Embryonic facial prominence (tissue), 1 donor: ENCODE measurements around the gene ATG13.
"Not testable (repeated sequence)": the region's sequence is repeated elsewhere in the genome, so short reads cannot be mapped to it uniquely, and the experiment has no call there.

Source experiments
- DNase-seq: peaks from one replicate; pipeline ENCODE4 v3.0.0-alpha.2; 2016; ENCODE audit errors: extremely low spot score

Gene ATG13

DNA sequence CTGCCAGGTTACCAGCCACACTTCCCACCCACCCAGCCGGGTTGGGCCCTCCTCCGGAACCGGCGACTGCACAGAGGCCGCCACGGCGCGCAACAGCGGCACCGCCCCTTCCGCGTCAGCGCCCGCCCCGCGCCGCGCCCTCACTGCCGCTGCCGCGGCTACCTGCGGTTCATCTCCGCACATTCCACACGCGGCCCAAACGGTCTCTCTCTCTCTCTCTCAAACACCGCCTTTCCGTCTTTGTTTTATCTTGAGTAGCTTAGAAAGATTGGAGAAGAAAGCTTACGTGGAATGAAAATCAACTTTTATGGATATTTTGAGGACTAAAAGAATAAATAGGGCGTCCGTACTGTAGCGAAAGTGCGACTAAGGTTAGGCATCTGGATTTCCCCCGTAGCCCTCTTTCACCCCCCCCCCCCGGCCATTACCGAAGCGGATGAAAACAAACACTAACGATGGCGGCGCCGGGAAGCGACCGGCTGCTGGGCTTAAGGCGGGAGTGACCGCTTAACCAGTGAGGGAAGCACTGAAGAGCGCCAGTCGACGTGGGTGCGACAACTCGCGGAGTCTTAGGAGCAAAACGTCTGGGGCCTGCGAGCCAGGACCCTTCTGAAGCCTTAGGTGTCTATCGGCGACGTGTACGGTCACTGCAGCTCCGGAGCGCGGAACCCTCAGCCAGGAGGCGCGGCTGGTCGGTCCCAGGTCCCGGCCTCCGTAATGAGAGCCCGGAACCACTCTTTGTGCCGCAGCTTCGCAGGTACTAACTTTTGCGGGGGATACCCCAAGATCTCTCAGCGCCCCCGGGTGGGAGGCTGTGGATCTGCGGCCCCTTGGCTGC is at the start of gene ATG13, which contains the start of gene HARBI1:
Gene ATG13 (plus strand): TSS at position 420 of the 838 bp plus-strand sequence. CDS start 26,739 bp downstream, outside the sequence.
Gene HARBI1 (minus strand): TSS at position 94 of the 838 bp plus-strand sequence. CDS start 990 bp downstream, outside the sequence.
- peak; percentile 79 for DNase-seq

DNA sequence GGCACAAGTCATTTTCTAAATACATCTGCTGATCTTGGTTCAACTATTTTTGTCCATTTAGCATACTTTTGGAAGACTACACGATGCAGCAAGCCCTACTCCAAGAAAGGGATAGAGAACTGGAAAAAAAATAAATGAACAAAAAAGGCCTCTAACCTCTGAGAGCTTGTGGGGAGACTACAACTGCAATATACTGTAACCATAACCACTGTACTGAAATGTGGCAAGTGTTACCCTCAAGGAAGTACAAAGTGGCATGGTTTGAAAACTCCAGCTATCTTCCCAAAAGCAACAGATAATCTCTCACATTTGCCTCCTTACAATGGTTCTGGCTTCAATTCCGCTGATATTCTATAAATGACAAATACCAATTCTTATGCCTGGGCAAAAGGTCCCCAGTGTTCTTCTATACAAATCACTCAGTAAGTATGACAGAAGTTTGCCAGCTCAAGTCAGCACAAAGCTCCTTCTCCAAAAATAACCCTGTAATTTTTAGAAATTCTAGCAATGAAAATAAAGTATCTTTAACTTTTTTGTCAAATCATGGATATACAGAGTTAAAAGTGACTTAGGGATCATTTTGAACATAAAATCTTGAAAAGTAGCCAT is 46.5 kb upstream of the ATG13 start:
- no peak for DNase-seq

DNA sequence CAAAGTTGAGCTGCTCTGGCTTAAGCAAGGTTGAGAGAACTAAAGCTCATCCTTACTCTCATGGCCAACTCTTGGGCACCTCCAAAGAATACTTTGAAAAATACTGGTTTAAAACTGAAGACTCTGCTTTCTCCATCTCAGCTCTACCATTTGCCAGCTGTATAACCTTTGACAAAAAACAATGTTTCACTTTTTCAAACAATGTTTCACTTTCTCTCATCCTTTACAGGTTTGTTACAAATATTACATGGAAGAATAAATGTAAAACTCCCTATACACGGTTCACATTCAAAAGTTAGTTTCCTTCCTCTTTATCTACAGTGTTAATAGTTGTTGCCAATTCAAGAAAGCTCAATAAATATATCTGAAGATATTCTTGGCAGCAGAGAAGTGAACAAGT is 42.7 kb upstream of the ATG13 start:
- no peak for DNase-seq

DNA sequence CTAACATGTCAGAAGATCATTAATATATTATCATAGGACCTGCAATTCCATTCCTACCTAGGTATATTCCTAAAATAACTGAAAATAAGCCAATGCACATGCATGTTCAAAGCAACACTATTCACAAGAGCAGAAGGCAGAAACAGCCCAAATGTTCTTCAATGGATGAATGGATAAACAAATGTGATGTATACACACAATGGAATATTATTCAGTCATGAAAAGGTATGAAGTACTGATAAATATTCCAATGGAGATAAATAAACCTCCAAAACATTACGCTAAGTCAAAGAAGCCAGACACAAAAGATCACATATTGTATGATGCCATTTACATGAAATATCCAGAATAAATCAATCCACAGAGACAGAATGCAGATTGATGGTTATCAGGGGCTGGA is 40.3 kb upstream of the ATG13 start:
- DNase-seq = no peak

DNA sequence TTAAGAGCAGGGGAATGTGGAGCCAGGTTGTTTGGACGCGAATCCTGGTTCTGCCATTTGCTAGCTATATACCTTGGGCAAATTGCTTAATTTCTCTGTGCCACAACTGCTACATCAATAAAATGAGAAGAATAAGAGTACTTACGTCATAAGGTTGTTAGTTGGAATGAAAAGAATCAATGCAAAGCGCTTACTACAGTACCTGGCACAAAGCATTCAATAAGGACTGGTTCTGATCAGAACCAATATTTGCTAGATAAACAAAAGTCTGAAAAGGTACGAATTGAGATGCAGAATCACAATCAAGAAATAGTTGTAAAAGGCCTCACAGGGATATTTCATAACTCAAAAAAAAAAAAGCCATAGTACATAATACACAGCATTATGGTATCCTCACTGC is 34.8 kb upstream of the ATG13 start:
- no peak for DNase-seq

DNA sequence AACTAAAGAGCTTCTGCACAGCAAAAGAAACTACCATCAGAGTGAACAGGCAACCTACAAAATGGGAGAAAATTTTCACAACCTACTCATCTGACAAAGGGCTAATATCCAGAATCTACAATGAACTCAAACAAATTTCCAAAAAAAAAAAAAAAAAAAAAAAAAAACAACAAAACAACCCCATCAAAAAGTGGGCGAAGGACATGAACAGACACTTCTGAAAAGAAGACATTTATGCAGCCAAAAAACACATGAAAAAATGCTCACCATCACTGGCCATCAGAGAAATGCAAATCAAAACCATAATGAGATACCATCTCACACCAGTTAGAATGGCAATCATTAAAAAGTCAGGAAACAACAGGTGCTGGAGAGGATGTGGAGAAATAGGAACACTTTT is 33.8 kb upstream of the ATG13 start:
- not testable (repeated sequence) for DNase-seq

DNA sequence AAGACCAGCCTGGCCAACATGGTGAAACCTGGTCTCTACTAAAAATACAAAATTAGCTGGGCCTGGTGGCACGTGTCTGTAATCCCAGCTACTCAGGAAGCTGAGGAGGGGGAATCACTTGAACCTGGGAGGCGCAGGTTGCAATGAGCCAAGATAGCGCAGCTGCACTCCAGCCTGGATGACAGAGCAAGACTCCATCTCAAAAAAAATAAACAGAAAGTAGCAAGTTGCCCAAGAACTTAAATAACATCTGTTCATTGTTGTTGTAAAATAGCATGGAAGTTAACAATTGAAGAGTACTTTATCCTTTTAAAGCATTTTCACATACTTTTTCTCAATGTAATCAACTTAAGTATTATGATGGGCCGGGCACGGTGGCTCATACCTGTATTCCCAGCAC is 29.2 kb upstream of the ATG13 start:
- no peak for DNase-seq

DNA sequence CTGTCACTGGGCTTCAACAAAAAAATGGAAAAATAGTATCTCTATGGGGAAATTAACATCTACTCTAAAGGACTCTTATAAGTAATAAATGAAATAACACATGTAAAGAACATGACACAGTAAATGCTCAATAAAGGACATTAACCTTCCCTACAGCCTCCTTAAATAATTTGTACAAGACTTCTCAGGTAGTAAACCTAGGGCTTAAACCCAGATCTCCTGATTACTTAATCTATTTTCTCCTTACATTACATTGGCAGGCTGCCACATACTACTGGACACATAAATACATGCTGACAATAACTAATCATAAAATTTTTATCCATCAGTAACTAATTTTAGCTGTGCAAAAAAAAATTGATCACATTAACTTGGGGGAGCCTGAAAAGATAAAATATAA is 28.4 kb upstream of the ATG13 start:
- DNase-seq = no peak

DNA sequence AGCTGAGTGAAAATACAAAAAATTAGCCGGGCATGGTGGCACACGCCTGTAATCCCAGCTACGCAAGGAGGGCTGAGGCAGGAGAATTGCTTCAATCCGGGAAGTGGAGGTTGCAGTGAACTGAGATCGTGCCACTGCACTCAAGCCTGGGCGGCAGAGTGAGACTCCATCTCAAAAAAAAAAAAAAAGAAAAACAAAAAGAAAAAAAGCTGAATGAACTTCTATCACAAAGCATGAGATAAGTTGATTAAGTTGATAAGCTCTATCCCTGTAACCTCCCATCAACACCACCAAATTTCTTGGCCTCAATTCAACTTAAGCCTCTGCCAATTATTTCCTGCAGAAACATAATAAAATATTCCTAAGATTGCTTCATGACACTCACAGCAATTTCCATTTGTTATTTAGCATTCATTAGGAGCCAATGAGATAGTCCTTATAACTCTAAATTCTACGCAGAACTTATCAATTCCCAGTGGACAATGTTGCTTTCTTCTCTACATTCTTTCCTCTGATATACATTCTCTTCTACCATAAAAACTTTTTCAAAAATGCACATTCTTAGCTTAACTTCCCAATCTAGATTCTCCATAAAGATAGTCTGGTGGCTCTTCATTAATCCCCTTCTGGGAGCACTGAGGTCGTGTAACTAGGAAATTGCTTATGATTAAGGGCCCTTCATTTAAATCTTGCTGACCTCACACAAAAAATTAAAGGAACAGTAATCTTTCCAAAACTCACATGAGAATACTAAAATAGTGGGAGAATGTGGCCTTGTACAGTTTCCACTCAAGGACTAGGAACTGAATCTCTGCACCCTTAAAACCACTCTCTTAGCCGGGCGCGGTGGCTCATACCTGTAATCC is 26.4 kb upstream of the ATG13 start:
- no peak for DNase-seq

DNA sequence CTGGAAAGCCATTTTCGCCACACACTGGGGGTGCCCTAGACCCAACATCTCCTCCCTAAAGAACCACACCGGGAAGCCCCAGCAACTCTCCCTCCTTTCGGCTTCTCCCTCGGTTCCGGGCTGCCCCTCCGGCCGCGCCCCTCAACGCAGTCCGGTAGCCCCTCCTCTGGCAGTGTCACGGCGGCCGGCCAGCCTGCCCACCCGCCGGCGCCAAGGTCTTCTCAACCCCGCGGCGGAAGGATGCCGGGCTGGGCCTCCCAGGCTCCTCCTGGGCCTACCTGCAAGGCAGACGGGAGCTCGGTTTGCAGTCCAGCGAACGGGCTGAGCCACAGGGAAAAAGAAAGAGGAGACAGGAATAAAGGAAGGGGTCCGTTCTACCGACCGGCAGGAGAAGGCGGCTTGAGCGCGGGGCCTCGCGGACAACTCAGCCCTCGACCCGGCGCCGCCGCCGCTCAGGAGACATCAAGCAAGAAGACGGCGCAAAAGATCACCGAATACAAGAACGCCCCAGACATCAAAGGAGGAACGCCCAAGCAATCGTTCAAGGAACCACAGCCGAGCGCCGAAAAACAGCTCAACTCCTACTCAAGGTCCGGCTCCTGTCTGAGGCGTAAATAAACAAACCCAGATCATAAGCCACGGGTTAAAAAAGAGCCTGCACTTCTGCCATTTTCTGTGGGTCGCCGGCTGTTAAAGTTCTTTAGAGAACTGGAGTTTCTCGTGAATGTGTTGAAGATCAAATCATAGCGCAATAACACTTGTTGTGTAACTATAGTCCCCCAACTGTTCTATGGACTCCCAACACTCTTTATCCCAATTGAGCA is 23.6 kb upstream of the ATG13 start, which contains the start of gene AMBRA1:
Gene AMBRA1 (minus strand): TSS at position 474 of the 824 bp plus-strand sequence. CDS start 45,643 bp downstream, outside the sequence.
- peak; percentile 85 for DNase-seq

DNA sequence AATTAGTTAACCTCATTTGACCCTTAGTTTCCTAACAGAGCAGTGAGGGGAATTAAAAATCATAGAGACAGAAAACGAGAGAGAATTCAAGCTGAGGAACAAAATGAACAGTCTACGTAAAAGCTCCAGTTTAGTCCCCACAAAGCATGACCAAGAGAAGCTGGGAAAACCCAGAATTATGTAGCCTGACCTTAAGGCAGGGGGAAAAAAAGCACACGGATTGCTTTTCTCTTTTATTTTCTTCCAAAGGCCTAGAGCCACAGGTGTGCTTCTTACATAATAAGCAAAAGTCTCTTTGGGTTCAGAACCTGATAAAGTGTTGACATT is 23.0 kb upstream of the ATG13 start:
- no peak for DNase-seq

DNA sequence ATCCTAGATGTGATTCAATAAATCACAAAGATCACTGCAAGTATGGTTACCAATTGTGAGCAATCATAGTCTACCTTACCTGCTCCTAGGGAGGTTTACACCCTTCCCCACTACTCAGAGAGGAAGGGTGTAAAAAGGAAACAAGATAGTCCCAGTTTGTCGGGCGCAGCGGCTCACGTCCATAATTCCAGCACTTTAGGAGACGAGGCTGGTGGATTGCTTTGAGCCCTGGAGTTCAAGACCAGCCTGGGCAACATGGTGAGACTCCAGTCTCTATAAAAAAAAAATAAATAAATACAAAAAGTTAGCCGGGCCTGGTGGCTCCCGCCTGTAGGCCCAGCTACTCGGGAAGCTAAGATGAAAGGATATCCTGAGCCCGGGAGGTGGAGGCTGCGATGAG is 22.6 kb upstream of the ATG13 start:
- no peak for DNase-seq

DNA sequence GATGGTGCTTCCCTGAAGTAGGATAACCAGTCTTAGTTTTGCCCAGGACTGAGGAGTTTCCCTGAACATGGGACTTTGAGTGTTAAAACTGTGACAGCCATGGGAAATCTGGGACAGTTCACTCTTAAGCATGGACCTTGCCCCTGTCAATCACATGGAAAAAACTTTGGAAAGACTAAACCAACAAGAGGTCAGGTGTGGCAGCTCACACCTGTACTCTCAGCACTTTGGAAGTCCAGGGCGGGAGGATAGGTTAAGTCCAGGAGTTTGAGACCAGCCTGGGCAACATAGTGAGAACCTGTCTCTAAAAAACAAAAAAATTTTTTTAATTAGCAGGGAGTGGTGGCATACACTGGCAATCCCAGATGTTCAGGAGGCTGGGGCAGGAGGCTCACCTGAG is 20.2 kb upstream of the ATG13 start:
- DNase-seq = no peak

DNA sequence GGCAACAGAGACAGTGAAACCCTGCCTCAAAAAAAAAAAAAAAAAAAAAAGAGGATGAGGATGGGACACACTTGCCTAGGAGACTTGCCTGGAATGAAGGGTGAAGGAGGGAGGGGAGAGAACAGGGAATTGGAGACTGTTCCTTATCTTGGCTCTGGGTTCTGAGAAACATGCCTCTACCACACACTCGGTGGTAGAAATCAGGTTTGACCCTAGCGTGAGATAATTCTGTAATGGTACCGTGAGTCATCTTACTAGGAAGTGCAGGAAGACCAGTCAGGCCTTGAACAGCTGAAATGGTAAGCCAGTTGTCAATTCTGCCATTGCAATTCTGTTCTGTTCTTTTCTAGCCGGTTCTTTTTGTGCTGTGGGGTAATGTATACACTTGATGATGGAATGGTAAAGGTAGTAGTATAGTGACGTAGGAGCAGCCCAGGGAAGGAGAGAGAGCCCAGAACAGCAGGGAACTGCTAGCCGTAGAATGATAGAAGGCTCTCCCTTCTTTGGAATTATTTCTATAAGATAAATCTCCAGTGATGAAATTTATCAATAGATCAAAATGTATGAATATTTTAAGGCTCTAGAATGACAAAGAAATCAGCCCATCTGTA is 19.6 kb upstream of the ATG13 start:
- no peak for DNase-seq

DNA sequence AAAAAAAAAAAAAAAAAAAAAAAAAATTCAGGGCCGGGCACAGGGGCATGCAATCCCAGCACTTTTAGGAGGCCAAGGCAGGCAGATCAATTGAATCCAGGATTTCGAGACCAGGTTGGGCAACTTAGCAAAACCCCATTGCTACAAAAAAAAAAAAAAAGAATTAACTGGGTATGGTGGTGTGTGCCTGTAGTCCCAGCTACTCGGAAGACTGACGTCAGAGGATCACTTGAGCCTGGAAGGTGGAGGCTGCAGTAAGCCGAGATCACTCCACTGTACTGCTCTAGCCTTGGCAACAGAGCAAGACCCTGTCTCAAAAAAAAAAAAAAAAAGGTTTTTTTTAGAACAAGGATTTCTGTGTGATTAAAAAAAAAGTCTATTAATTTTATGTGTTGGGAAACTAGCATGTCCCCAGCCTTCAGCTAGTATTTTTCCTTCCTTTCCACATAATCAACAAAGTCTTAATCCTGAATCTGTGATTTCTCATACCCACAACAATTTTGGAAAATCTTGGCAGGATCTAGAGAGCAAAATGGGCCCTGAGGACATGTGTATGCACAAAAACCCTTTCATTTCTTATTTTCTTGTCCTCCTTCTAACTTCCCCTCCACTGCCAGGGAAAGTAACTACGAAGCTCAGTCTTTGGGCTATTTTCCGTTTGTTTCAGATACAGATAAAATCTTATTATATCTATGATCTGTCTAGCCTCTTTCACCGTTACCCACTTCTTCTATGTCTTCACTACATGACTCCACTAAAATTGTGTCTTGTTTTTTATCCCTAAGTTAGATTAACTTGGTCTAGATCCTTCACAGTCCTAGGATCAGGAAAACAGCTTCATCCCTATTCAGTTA is 17.8 kb upstream of the ATG13 start:
- DNase-seq = no peak

DNA sequence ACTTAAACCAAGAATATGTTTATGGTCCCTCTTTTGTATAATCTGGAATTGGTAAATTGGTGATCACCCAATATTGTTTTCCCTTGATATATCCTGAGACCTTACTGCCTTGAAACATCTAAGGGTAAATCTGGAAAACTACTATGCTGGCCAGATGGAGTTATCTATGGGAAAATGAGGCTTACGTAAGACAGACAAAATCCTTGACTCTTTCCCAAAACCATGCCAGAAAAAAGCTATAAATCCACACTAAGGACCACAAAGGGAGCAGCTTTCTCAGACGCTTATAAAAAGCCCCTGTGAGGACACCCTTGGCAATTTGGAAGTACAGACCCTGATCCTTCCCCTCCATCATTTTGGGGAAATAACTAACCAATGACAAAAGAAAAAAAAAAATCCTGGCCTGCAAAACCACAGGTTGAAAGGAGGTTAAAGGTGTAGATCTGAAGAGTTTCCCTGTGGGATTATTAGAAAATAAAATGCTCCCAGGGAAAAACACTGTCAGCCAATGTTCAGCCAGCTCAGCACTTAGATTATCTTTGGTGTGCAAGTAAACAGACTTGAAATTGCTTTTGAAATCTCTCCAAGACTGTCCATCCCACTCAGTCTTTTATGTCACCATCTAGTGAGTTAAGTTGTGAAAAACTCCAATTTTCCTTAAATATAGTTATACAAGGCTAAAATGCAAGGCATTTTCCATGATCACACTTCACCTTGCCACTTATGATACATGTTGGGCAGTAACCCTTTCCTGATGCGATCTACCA is 17.0 kb upstream of the ATG13 start:
- no peak for DNase-seq

DNA sequence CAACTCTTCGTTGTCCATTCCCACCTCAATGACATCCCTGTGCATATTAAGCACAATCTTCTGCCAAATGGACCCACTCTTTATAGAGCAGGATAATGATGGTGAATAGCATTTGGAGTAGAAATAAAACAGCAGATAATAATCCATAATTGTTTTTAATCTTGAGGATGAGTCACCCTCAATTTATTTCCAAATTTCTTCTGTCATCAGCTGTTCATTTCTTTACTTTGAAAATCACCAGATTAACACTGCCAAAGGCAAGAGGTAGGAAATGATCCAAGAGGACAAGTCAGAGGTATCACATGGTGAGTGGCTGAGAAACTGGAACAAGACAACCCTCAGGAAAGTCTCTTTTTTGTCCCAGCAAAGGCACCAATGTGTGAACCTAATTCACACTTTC is 16.2 kb upstream of the ATG13 start:
- DNase-seq = no peak

DNA sequence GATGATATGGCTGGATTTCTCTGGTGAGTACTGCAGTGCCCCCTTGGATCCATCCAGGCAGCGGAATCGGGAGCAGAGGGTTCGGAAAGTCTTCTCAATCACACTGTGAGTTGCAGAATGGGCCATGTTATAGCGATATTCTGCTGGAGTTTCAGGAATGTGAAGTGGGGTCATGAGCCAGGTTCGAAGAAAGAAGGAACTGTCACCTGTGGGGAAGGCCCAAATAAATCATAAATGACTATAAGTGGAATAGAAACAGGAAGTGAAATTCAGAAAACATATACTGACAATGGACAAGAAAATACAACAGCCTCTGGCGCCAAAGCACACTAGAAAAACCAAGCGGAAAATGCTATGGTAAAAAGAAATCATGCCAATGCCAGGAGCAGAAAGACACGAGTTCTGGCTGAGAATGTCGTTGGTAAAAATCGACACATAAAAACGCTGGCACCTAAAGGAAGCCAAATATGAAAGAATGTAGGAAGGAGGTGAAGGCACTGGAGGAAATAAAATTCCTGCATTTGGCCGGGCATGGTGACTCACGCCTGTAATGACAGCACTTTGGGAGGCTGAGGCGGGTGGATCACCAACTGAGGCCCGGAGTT is 13.5 kb upstream of the ATG13 start:
- DNase-seq = no peak

DNA sequence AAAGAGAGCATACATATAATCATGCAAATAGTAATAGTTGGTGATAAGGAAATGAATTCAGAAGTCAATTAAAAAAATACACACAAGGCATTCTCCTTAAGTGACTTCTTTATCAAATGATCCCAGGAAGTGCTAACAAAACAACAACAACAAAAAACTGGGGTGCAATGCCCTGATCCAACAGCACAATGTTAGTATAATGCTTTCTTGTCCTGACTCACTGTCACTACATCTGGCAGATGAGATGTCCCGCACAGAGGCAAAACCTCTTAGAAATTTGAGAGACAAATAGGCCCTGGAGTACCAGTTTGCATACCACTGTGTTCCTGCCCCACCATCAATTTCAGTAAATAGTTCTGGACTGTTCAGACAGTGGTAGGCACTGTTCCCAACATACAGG is 12.6 kb upstream of the ATG13 start:
- no peak for DNase-seq
